GM18858 (cell line): ENCODE data around the gene LYPD5.
"Not testable (repeated sequence)": the region's sequence is repeated elsewhere in the genome, so short reads cannot be mapped to it uniquely, and the experiment has no call there.

ENCODE experiments used
- ATAC-seq: cut with Tn5 transposase; IDR thresholded peaks from one replicate; pipeline ENCODE4 v1.9.1; 2021; ENCODE audit not compliant: unreplicated experiment

The LYPD5 gene

GRCh38 chr19:43806848-43807247 lies 4.6 kb upstream of the LYPD5 start:
- ATAC-seq: no peak

GRCh38 chr19:43806401-43806800 lies 4.2 kb upstream of the LYPD5 start:
- ATAC-seq: not testable (repeated sequence)

- no peak for ATAC-seq
Observed at GRCh38 chr19:43804432-43804831, 2.2 kb upstream of the LYPD5 start.

- no peak for ATAC-seq
Observed at GRCh38 chr19:43799502-43800142, 2.6 kb downstream of the LYPD5 start.

- ATAC-seq: no peak
Observed at GRCh38 chr19:43798546-43799409, 3.5 kb downstream of the LYPD5 start.

GRCh38 chr19:43798026-43798545 lies 4.2 kb downstream of the LYPD5 start:
- no peak for ATAC-seq

GRCh38 chr19:43797556-43797955 lies 4.7 kb downstream of the LYPD5 start:
- ATAC-seq: no peak

- ATAC-seq: no peak
Observed at GRCh38 chr19:43797118-43797517, 5.1 kb downstream of the LYPD5 start.

- no peak for ATAC-seq
Observed at GRCh38 chr19:43790587-43790986, 11.7 kb downstream of the LYPD5 start.

GRCh38 chr19:43789029-43789428 lies 13.2 kb downstream of the LYPD5 start:
- ATAC-seq: no peak

- ATAC-seq: no peak
Observed at GRCh38 chr19:43786665-43787064, 15.6 kb downstream of the LYPD5 start.

- ATAC-seq: peak; percentile 40
Observed at GRCh38 chr19:43784981-43785808, 17.1 kb downstream of the LYPD5 start.

- no peak for ATAC-seq
Observed at GRCh38 chr19:43784241-43784980, 17.8 kb downstream of the LYPD5 start.

GRCh38 chr19:43783636-43784035 lies 18.6 kb downstream of the LYPD5 start:
- no peak for ATAC-seq

- ATAC-seq: no peak
Observed at GRCh38 chr19:43782689-43783231, 19.5 kb downstream of the LYPD5 start.

- ATAC-seq: no peak
Observed at GRCh38 chr19:43782311-43782660, 20.0 kb downstream of the LYPD5 start.

- no peak for ATAC-seq
Observed at GRCh38 chr19:43781630-43782310, 20.5 kb downstream of the LYPD5 start.

- ATAC-seq: no peak
Observed at GRCh38 chr19:43780706-43781525, 21.3 kb downstream of the LYPD5 start, which contains the start of gene KCNN4. TSS of gene KCNN4 (minus strand) at chr19:43780973. CDS start at chr19:43780861, 112 bp downstream.

- ATAC-seq: no peak
Observed at GRCh38 chr19:43779820-43780219, 22.4 kb downstream of the LYPD5 start.
